Aorta (tissue), 5 donors: Measurements from ENCODE around the gene SLC7A6OS. TPM values are rescaled to one million over a fixed set of nuclear protein-coding genes. Genes with fewer than 3 reads are reported as not detected.

ENCODE experiments used
- ATAC-seq: fragments of 200-7000 bp; cut with Tn5 transposase; one replicate; pipeline ENCODE4 v1.9.1; 2022; ENCODE audit warnings: moderate library complexity; ENCODE audit not compliant: low FRiP score
- DNase-seq, 2 donors: peaks; one replicate each; pipeline ENCODE4 v3.0.0-alpha.2; 2020
- H3K27ac ChIP-seq, 2 donors: one replicate each; pipeline ENCODE4 v1.5.1; 2013; ENCODE audit warnings: low read length in 2 of 2, mild to moderate bottlenecking in 2 of 2, moderate library complexity in 2 of 2, control low read depth in 1 of 2, inconsistent platforms in 1 of 2, low read depth in 1 of 2
- H3K27me3 ChIP-seq, 2 donors: one replicate each; pipeline ENCODE4 v1.6.1; 2013; ENCODE audit warnings: control low read depth in 1 of 2, low read length in 1 of 2, mild to moderate bottlenecking in 1 of 2, moderate library complexity in 1 of 2; ENCODE audit not compliant: insufficient read depth in 2 of 2, control insufficient read depth in 1 of 2
- H3K36me3 ChIP-seq, 2 donors: one replicate each; pipeline ENCODE4 v1.6.1; 2013; ENCODE audit warnings: control low read depth in 1 of 2, low read length in 1 of 2, mild to moderate bottlenecking in 1 of 2; ENCODE audit not compliant: insufficient read depth in 2 of 2, control insufficient read depth in 1 of 2
- H3K4me1 ChIP-seq, 2 donors: one replicate each; pipeline ENCODE4 v1.6.1; 2013; ENCODE audit warnings: low read length in 2 of 2, control low read depth in 1 of 2, mild to moderate bottlenecking in 1 of 2, moderate library complexity in 1 of 2; ENCODE audit not compliant: insufficient read depth in 2 of 2, control insufficient read depth in 1 of 2
- H3K4me3 ChIP-seq, 2 donors: one replicate each; pipeline ENCODE4 v1.5.1; 2013; ENCODE audit warnings: low read length in 2 of 2, control low read depth in 1 of 2, mild to moderate bottlenecking in 1 of 2
- H3K9me3 ChIP-seq: one replicate; pipeline ENCODE4 v1.6.1; 2013; ENCODE audit warnings: mild to moderate bottlenecking, low read length; ENCODE audit not compliant: control insufficient read depth
- WGBS, 2 donors: extraction: QIAGEN DNeasy Blood & Tissue Kit; methylation state at CpG; one replicate each; pipeline ENCODE4 v1.1.7; 2013; 5-methylcytosine and 5-hydroxymethylcytosine counted together
- intact Hi-C, 2 donors: fragments of 100-400 bp; cut with DNase I; formaldehyde crosslinking; loops; one replicate each; pipeline versions ENCODE4 v1.14.2 to v1.15.0; 2022
- polyA plus RNA-seq, 2 donors: library from polyadenylated mRNA; stranded (reverse); fragments of 200-250 nt; gene quantifications; one replicate each; pipeline ENCODE4 v1.2.3, GENCODE V29; 2013
- total RNA-seq, 2 donors: library from RNA; stranded (reverse); fragmentation: NEBNext Ultra II Directional; extraction: Animal tissue kit (Norgen Biotek cat#: 25700); gene quantifications; one replicate each; pipeline ENCODE4 v1.2.1, GENCODE V29; 2021
- donor health status: healthy with polysubstance abuse.
- donor health status: Bipolar disorder and iron deficiency.
- donor health status: DM: no; HTN: no; CAD: no.
- donor health status: DM: no; HTN: no; CAD: no.
- donor health status: DM: yes; HTN: yes; CAD: no.

SLC7A6OS gene
- total and polyA plus RNA-seq, 4 donors, result 4.0 to 21.1 (median 11.0) TPM

DNA sequence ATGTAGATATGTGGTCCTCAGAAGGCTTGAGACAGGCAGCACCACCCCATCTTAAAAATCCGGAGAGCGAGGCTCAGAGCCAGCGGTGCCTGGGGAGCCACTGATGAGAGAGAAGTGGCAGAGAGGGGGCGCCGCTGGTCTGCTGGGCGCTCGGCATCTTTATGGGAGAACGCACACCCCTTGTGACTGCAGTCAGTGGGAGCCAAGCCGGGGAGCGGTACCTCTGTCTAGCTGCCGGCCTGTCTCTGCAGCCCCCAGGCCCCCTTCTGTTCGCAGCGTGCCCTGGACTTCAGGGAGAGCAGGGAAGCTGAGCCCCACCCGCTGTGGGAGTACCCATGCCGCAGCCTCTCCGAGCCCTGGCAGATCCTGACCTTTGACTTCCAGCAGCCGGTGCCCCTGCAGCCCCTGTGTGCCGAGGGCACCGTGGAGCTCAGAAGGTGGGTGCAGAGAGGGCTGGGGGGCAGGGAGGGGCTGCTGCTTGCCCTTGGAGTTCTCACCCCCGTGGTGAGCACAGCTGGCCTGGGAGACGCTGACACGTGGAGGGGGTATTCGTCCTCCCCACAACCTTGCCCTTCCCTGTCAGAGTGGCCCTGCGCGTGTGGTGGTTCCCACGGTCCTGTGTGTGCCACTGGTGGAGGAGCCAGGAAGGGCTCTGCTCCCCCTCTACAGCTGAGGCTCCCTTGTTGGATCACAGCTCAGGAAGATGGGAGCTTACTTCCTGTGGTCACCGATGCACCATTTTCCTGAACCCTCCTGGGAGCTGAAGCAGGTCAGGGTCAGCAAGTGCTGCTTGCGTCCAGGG lies 44.9 kb upstream of the SLC7A6OS start:
- no peaks in the 10 kb centered on the region for H3K9me3 ChIP-seq
- ATAC-seq (no peak), DNase-seq (peak in 1 of 2 donors; percentile 46)
- intact Hi-C loops, result no loop called here
- no peak overlapping the region for H3K27ac ChIP-seq
- no peaks in the 10 kb centered on the region for H3K4me1 ChIP-seq
- H3K36me3 ChIP-seq, result peaks cover 5 to 16% of the 10 kb centered on the region in 2 donors
- H3K4me3 ChIP-seq, result no peak overlapping the region
- 83 to 89% methylated on average over 28 of the region's 28 CpGs for WGBS, 2 donors
- no peaks in the 10 kb centered on the region for H3K27me3 ChIP-seq

DNA sequence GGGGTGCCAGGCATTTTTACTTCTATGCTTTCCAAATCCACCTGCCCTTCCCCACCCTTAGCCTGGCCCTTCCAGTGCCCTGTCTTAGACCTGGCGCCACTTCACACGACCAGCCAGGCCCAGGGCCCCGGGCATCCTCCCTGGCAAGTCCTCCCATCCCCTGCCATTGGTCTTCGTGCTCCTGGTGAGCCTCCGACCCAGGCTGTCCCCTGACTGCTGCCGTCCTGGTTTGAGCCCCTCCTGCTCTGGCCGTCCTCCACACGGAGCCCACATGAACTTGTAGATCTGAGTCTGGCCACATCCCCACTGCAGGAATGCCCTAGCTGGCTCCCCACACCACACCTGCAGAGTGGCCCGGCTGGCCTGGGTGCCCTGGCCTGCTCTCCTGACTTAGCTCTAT lies 44.1 kb upstream of the SLC7A6OS start:
- Histone ChIP-seq H3K36me3 (peaks cover 5 to 16% of the 10 kb centered on the region in 2 donors), H3K27ac (no peak overlapping the region), H3K4me1 (no peaks in the 10 kb centered on the region), H3K9me3 (no peaks in the 10 kb centered on the region), H3K4me3 (no peak overlapping the region), H3K27me3 (no peaks in the 10 kb centered on the region)
- ATAC-seq (no peak), DNase-seq (no peak)
- WGBS, 2 donors, result 87 to 89% methylated on average over 9 of the region's 9 CpGs
- intact Hi-C loops, result no loop called here

GRCh38 chr16:68353366-68353765 lies 42.6 kb upstream of the SLC7A6OS start:
- Histone ChIP-seq H3K4me1 (no peaks in the 10 kb centered on the region), H3K4me3 (no peak overlapping the region), H3K27me3 (no peaks in the 10 kb centered on the region), H3K27ac (no peak overlapping the region), H3K9me3 (no peaks in the 10 kb centered on the region), H3K36me3 (peaks cover 9 to 16% of the 10 kb centered on the region in 2 donors)
- DNase-seq (peak in 1 of 2 donors; percentile 53), ATAC-seq (no peak)
- WGBS, 2 donors, result 86 to 88% methylated on average over 13 of the region's 13 CpGs
- intact Hi-C loops, result no loop called here

GRCh38 chr16:68351991-68352431 lies 41.3 kb upstream of the SLC7A6OS start:
- H3K27me3 ChIP-seq, result no peaks in the 10 kb centered on the region
- no peak overlapping the region for H3K4me3 ChIP-seq
- H3K27ac ChIP-seq, result no peak overlapping the region
- ATAC-seq (no peak), DNase-seq (peak; percentile 32 to 65)
- no peaks in the 10 kb centered on the region for H3K4me1 ChIP-seq
- 92 to 94% methylated on average over 11 of the region's 11 CpGs for WGBS, 2 donors
- H3K36me3 ChIP-seq, result peaks cover 9 to 11% of the 10 kb centered on the region in 2 donors
- intact Hi-C loops, result no loop called here
- no peaks in the 10 kb centered on the region for H3K9me3 ChIP-seq

DNA sequence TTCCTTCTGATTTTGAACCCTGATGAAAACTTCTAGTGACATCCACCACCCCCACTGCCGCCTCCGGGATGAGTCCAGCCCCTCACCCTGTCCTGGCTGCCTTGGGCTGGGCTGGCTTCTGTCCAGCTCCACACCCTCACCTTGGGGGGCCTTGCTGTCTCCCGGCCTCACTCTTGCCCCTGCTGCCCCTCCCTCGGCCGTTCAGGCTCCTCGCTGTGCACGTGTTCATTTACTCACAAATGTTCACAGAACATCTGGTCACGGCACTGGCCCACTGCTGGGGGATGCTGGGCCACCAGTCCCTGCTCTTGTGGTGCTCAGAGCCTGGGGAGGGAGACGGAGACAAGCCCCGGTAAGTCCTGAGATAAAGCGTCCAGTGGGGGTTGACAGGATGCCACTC lies 40.7 kb upstream of the SLC7A6OS start:
- no peaks in the 10 kb centered on the region for H3K27me3 ChIP-seq
- intact Hi-C loops, result no loop called here
- H3K36me3 ChIP-seq, result peaks cover 9 to 11% of the 10 kb centered on the region in 2 donors
- no peaks in the 10 kb centered on the region for H3K9me3 ChIP-seq
- peak in 1 of 2 donors; percentile 64 for DNase-seq
- H3K4me3 ChIP-seq, result no peak overlapping the region
- WGBS, 2 donors, result 83 to 88% methylated on average over 11 of the region's 11 CpGs
- H3K27ac ChIP-seq, result no peak overlapping the region
- H3K4me1 ChIP-seq, result no peaks in the 10 kb centered on the region
- ATAC-seq, result no peak

GRCh38 chr16:68350813-68351350 lies 40.1 kb upstream of the SLC7A6OS start:
- no peaks in the 10 kb centered on the region for H3K27me3 ChIP-seq
- peak in 1 of 2 donors; percentile 57 for DNase-seq
- no peaks in the 10 kb centered on the region for H3K4me1 ChIP-seq
- no peak overlapping the region for H3K4me3 ChIP-seq
- WGBS, 2 donors, result 91 to 92% methylated on average over 10 of the region's 10 CpGs
- H3K27ac ChIP-seq, result no peak overlapping the region
- intact Hi-C loops, result no loop called here
- no peaks in the 10 kb centered on the region for H3K9me3 ChIP-seq
- ATAC-seq, result no peak
- H3K36me3 ChIP-seq, result peaks cover 9% of the 10 kb centered on the region in 2 donors

- intact Hi-C loops, result no loop called here
- Histone ChIP-seq H3K27me3 (no peaks in the 10 kb centered on the region), H3K27ac (no peak overlapping the region), H3K4me1 (no peaks in the 10 kb centered on the region), H3K9me3 (no peaks in the 10 kb centered on the region), H3K36me3 (peaks cover 9% of the 10 kb centered on the region in 2 donors), H3K4me3 (no peak overlapping the region)
- WGBS, 2 donors, result 90 to 94% methylated on average over 10 of the region's 10 CpGs
- peak in 1 of 2 donors; percentile 48 for DNase-seq
- no peak for ATAC-seq
Measured at GRCh38 chr16:68349838-68350410, 39.2 kb upstream of the SLC7A6OS start.

GRCh38 chr16:68348639-68349445 lies 38.1 kb upstream of the SLC7A6OS start:
- no peak overlapping the region for H3K27ac ChIP-seq

More at GRCh38 chr16:68348639-68349445, 38.1 kb upstream of the SLC7A6OS start:
- H3K27me3 ChIP-seq, result no peaks in the 10 kb centered on the region
- intact Hi-C loops, result no loop called here
- H3K36me3 ChIP-seq, result peaks cover 6 to 9% of the 10 kb centered on the region in 2 donors
- peak; percentile 24 to 64 for DNase-seq
- no peaks in the 10 kb centered on the region for H3K4me1 ChIP-seq
- no peaks in the 10 kb centered on the region for H3K9me3 ChIP-seq
- H3K4me3 ChIP-seq, result no peak overlapping the region
- WGBS, 2 donors, result 90 to 92% methylated on average over 27 of the region's 27 CpGs
- no peak for ATAC-seq
